Activated CD8-positive, alpha-beta memory T cell treated with anti-CD3 and anti-CD28 coated beads for 4 hours (primary cell): ENCODE results near the gene KNDC1.
"Not testable (repeated sequence)": the region's sequence is repeated elsewhere in the genome, so short reads cannot be mapped to it uniquely, and the experiment has no call there.

Experiments used
- DNase-seq, 2 donors: peaks; one replicate each; pipeline ENCODE4 v3.0.0-alpha.2; 2020; ENCODE audit warnings: low read depth in 2 of 2

KNDC1 gene

GRCh38 chr10:133159950-133160825, at the start of gene KNDC1:
TSS of gene KNDC1 (plus strand) at chr10:133160219. CDS start at chr10:133160468, 249 bp downstream.
- DNase-seq, result no peak

GRCh38 chr10:133110609-133111275, 49.3 kb upstream of the KNDC1 start:
- no peak for DNase-seq

GRCh38 chr10:133111640-133112039, 48.4 kb upstream of the KNDC1 start:
- not testable (repeated sequence) for DNase-seq

- DNase-seq, result no peak
These were observed 46.7 kb upstream of the KNDC1 start for GRCh38 chr10:133113146-133113830.

- no peak for DNase-seq
These were observed 46.2 kb upstream of the KNDC1 start for GRCh38 chr10:133113847-133114246.

GRCh38 chr10:133114251-133114650, 45.8 kb upstream of the KNDC1 start:
- DNase-seq, result no peak

- no peak for DNase-seq
These were observed 45.1 kb upstream of the KNDC1 start for GRCh38 chr10:133114726-133115452.

GRCh38 chr10:133115453-133115842, 44.6 kb upstream of the KNDC1 start:
- no peak for DNase-seq

- no peak for DNase-seq
These were observed 44.0 kb upstream of the KNDC1 start for GRCh38 chr10:133115976-133116375.

GRCh38 chr10:133116455-133116854, 43.6 kb upstream of the KNDC1 start:
- no peak for DNase-seq

- no peak for DNase-seq
These were observed 42.9 kb upstream of the KNDC1 start for GRCh38 chr10:133117036-133117687.

- no peak for DNase-seq
These were observed 42.3 kb upstream of the KNDC1 start for GRCh38 chr10:133117688-133118071.

GRCh38 chr10:133121479-133121878, 38.5 kb upstream of the KNDC1 start:
- DNase-seq, result no peak

GRCh38 chr10:133122171-133122935, 37.7 kb upstream of the KNDC1 start:
- no peak for DNase-seq

- DNase-seq, result no peak
These were observed 36.8 kb upstream of the KNDC1 start for GRCh38 chr10:133123050-133123745.

GRCh38 chr10:133123746-133124356, 36.2 kb upstream of the KNDC1 start:
- DNase-seq, result no peak

GRCh38 chr10:133124357-133125211, 35.4 kb upstream of the KNDC1 start:
- DNase-seq, result no peak

- DNase-seq, result no peak
These were observed 34.1 kb upstream of the KNDC1 start for GRCh38 chr10:133125901-133126300.
